Body of pancreas (tissue), 4 donors: Measurements from ENCODE around the gene NKAIN2.

Experiments
- CTCF ChIP-seq, 7 experiments: fragments of 450-650 bp in 4 of 7; fragments of 200-600 bp in 3 of 7; sonication (generic) in 3 of 7; IDR thresholded peaks; one replicate each; pipeline ENCODE4 v1.5.1; 2016 to 2019; ENCODE audit warnings: antibody characterized with exemption in 7 of 7
- POLR2A ChIP-seq, 3 donors: fragments of 450-650 bp; IDR thresholded peaks; one replicate each; pipeline ENCODE4 v1.6.1; 2016; ENCODE audit warnings: antibody characterized with exemption in 3 of 3, mild to moderate bottlenecking in 2 of 3

GRCh38 chr6:124078169-124078568, 274.5 kb downstream of the NKAIN2 start:
- no peak for TF ChIP-seq POLR2A (IDR thresholded peaks at IDR 0.05)
- no peak for TF ChIP-seq CTCF (IDR thresholded peaks at IDR 0.05)
